Stimulated activated CD4-positive, alpha-beta T cell treated with anti-CD3 and anti-CD28 coated beads, TNF-alpha, amount 100 ng/mL, for 4 hours (primary cell): ENCODE measurements around the gene BCCIP.

Source experiments
- DNase-seq, 3 experiments: peaks; one replicate each; pipeline ENCODE4 v3.0.0-alpha.2; 2020; ENCODE audit warnings: low read depth in 3 of 3

Gene BCCIP

GRCh38 chr10:125797994-125798662 lies 25.2 kb upstream of the BCCIP start:
- DNase-seq = no peak

GRCh38 chr10:125799451-125800182 lies 23.7 kb upstream of the BCCIP start:
- DNase-seq = no peak

GRCh38 chr10:125801574-125801973 lies 21.8 kb upstream of the BCCIP start:
- DNase-seq = no peak

- no peak for DNase-seq
Measured at GRCh38 chr10:125802131-125802530, 21.2 kb upstream of the BCCIP start.

- DNase-seq = no peak
Measured at GRCh38 chr10:125802739-125803138, 20.6 kb upstream of the BCCIP start.

- no peak for DNase-seq
Measured at GRCh38 chr10:125808047-125808446, 15.3 kb upstream of the BCCIP start.

- DNase-seq = no peak
Measured at GRCh38 chr10:125811251-125811650, 12.1 kb upstream of the BCCIP start.

- DNase-seq = no peak
Measured at GRCh38 chr10:125812128-125812750, 11.1 kb upstream of the BCCIP start.

GRCh38 chr10:125815764-125816163 lies 7.6 kb upstream of the BCCIP start:
- DNase-seq = no peak

- no peak for DNase-seq
Measured at GRCh38 chr10:125816548-125816947, 6.8 kb upstream of the BCCIP start.

- no peak for DNase-seq
Measured at GRCh38 chr10:125817337-125817946, 5.9 kb upstream of the BCCIP start.

GRCh38 chr10:125820701-125821100 lies 2.6 kb upstream of the BCCIP start:
- no peak for DNase-seq

GRCh38 chr10:125823663-125824251 lies 411 bp downstream of the BCCIP start:
- peak in 1 of 3 experiments; percentile 8 for DNase-seq

GRCh38 chr10:125824736-125825135 lies 1.4 kb downstream of the BCCIP start:
- no peak for DNase-seq

- DNase-seq = no peak
Measured at GRCh38 chr10:125827133-125827532, 3.8 kb downstream of the BCCIP start.

- no peak for DNase-seq
Measured at GRCh38 chr10:125828311-125828710, 5.0 kb downstream of the BCCIP start.

GRCh38 chr10:125836746-125837145 lies 13.4 kb downstream of the BCCIP start:
- DNase-seq = no peak

- no peak for DNase-seq
Measured at GRCh38 chr10:125838802-125839575, 15.6 kb downstream of the BCCIP start.

GRCh38 chr10:125840406-125840805 lies 17.1 kb downstream of the BCCIP start:
- DNase-seq = no peak

- DNase-seq = no peak
Measured at GRCh38 chr10:125840955-125841354, 17.6 kb downstream of the BCCIP start.

- DNase-seq = no peak
Measured at GRCh38 chr10:125843603-125844329, 20.4 kb downstream of the BCCIP start.
